ENCODE measurements around the gene PFKM. TPM values are rescaled to one million over a fixed set of nuclear protein-coding genes. Genes with fewer than 3 reads are reported as not detected.

PFKM gene
- total and polyA plus RNA-seq, 2 of the 4 experiments (the other 2 are of a cell fraction): 56.7 to 82.6 TPM

DNA sequence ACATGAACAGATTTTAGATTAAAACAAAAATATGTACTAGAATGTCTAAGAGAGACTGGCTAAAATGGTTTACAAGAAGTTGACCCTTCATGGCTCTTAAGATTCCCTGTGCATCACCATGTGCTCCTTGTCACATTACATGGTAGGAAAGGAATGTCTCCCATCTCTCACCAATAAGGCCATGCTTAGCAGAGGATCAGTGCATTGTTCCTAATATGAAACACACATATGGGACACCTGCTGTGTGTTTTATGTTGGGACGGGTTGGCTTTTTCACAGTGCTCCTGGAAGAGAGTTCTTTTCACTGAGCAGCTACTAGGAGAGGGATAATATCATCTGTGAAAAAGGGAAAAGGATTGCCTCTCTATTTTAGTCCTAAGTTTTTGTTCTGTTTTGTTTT, 9.6 kb downstream of the PFKM start:
- Histone ChIP-seq H4K20me1 (ENCODE audit: insufficient read depth, low read length) (no peaks in the 10 kb centered on the region), H3K14ac (replicated peaks; ENCODE audit: low read depth, low read length) (no peak overlapping the region), H3K4me1 (ENCODE audit: control insufficient read depth, insufficient read depth, low read length) (no peaks in the 10 kb centered on the region; the same call in 1 of the 2 replicates), H2AK5ac (ENCODE audit: low read depth, low read length) (no peak overlapping the region), H3K36me3 (ENCODE audit: control insufficient read depth, insufficient read depth, low read length) (peaks cover 30% of the 10 kb centered on the region), H2BK120ac (ENCODE audit: low read depth, low read length) (no peak overlapping the region), H3K79me1 (ENCODE audit: low read depth in 1 of 2, low read length in 2 of 2) (peaks cover 4 to 23% of the 10 kb centered on the region in 2 experiments; a peak in 3 of 4 replicates), H3K27ac (ENCODE audit: insufficient read depth, low read length) (no peak overlapping the region), H2BK5ac (ENCODE audit: low read depth, low read length, poor library complexity, severe bottlenecking) (no peak overlapping the region), H2BK15ac (ENCODE audit: low read depth, low read length) (no peak overlapping the region), H2AFZ (replicated peaks; ENCODE audit: low read length, poor library complexity) (no peak overlapping the region), H3K9me1 (ENCODE audit: insufficient read depth, low read length) (peaks cover 4% of the 10 kb centered on the region; the same call in 1 of the 2 replicates), H3K4me2 (ENCODE audit: low read depth, low read length) (no peak overlapping the region), H3K18ac (ENCODE audit: low read depth, low read length) (no peak overlapping the region), H3K56ac (ENCODE audit: extremely low read depth, insufficient read depth, low read length) (no peak overlapping the region), H3K4me3 (ENCODE audit: insufficient read depth, low read depth, low read length) (no peak overlapping the region), H3K9me3 (ENCODE audit: control insufficient read depth, insufficient read depth, low read length) (no peaks in the 10 kb centered on the region), H3K9ac (ENCODE audit: low read depth, low read length) (no peak overlapping the region), H4K91ac (ENCODE audit: insufficient read depth, low read depth, low read length) (no peak overlapping the region), H3K23ac (ENCODE audit: low read depth, low read length) (no peak overlapping the region), H3K4ac (ENCODE audit: low read depth, low read length) (no peak overlapping the region), H2BK20ac (ENCODE audit: low read depth, low read length) (no peak overlapping the region), H4K8ac (ENCODE audit: low read depth in 2 of 2, low read length in 2 of 2) (no peak overlapping the region), H3K27me3 (ENCODE audit: control insufficient read depth, insufficient read depth, low read length) (no peaks in the 10 kb centered on the region), H4K5ac (ENCODE audit: low read depth, low read length) (no peak overlapping the region), H2AK9ac (replicated peaks; ENCODE audit: low read depth, low read length, poor library complexity) (no peak overlapping the region)
- ChIA-PET POLR2A (ENCODE audit: unreplicated experiment) (no interaction called here), CTCF (interaction anchor here (0.6 kb wide), 1 partner anchor 8 kb away, joined by 3 read pairs; no protein-coding TSS in a partner anchor)
- dilution Hi-C loops (cut with HindIII; ENCODE audit: low sequenced_read_pairs, unreplicated experiment) (no loop called here), in situ Hi-C loops (cut with MboI; ENCODE audit: low sequenced_read_pairs) (no loop called here), intact Hi-C loops (cut with micrococcal nuclease) (no loop called here)
- TF ChIP-seq SMC3 (IDR thresholded peaks at IDR 0.05; ENCODE audit: low read depth, low read length) (no peak), RAD21 (IDR thresholded peaks at IDR 0.05; ENCODE audit: low read length) (no peak), POLR2A (IDR thresholded peaks at IDR 0.05; ENCODE audit: low read depth, low read length) (no peak), MAFK (IDR thresholded peaks at IDR 0.05; ENCODE audit: low read depth, low read length) (no peak), MAZ (IDR thresholded peaks at IDR 0.05; ENCODE audit: borderline replicate concordance, low read depth, low read length) (no peak), RCOR1 (IDR thresholded peaks at IDR 0.05; ENCODE audit: insufficient replicate concordance, low read length) (no peak), CHD1 (IDR thresholded peaks at IDR 0.05; ENCODE audit: low read depth, low read length) (no peak), FOS (IDR thresholded peaks at IDR 0.05; ENCODE audit: low read depth, low read length) (no peak), RFX5 (IDR thresholded peaks at IDR 0.05; ENCODE audit: low read depth, low read length) (no peak), MXI1 (IDR thresholded peaks at IDR 0.05; ENCODE audit: borderline replicate concordance, low read depth, low read length) (no peak; the same call in 1 of the 2 replicates)
- TF ChIP-seq, protein P1, sequence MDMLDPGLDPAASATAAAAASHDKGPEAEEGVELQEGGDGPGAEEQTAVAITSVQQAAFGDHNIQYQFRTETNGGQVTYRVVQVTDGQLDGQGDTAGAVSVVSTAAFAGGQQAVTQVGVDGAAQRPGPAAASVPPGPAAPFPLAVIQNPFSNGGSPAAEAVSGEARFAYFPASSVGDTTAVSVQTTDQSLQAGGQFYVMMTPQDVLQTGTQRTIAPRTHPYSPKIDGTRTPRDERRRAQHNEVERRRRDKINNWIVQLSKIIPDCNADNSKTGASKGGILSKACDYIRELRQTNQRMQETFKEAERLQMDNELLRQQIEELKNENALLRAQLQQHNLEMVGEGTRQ (IDR thresholded peaks at IDR 0.05; ENCODE audit: low read depth, low read length): no peak
- no TSS peak for BruUV-seq (replicated peaks)
- DNase-seq (peak; percentile 77), ATAC-seq (ENCODE audit: low read depth) (peak; percentile 86)
- no CpG with 5 or more reads among the region's 1 CpG for WGBS, 2 experiments (ENCODE audit: extremely low coverage in 2 of 2, insufficient read length in 1 of 2)
